OCI-LY7 (cell line): Measurements from ENCODE around the gene ANKH.

Experiments used
- CTCF ChIP-seq: fragments of 200-600 bp; sonication (generic); conservative IDR thresholded peaks from 2 replicates; pipeline ENCODE4 v1.5.1; 2014; ENCODE audit warnings: mild to moderate bottlenecking, antibody characterized with exemption, low read length, moderate library complexity, mixed read lengths
- EZH2phosphoT487 ChIP-seq: fragments of 200-600 bp; sonication (generic); IDR thresholded peaks from 2 replicates; pipeline ENCODE4 v1.6.1; 2018; ENCODE audit warnings: low read depth, borderline replicate concordance, mild to moderate bottlenecking, mixed run types, antibody characterized with exemption, low read length, moderate library complexity, mixed read lengths

DNA sequence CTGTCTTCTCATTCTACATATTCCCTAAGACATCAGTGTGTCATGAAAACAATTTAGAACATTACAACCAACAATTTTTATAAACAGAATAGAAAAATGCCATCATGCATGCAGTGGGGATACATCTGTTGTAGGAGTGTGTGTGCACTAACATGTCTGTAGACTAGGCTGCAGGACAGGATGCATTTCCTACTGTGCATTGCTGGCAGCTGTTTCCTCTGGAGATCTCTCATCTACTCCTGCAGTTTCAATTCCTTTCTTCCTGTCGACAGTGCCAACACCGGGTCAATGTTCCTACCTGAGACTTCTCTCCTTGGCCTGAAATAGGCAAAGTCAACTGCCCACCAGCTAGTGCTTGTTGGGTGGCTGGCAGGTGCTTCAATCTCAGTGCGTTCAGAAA lies 69.8 kb downstream of the ANKH start:
- TF ChIP-seq CTCF (no peak), EZH2phosphoT487 (no peak)
